Measurements from ENCODE around the gene REC114.
"Not testable (repeated sequence)": the region's sequence is repeated elsewhere in the genome, so short reads cannot be mapped to it uniquely, and the experiment has no call there.

DNA sequence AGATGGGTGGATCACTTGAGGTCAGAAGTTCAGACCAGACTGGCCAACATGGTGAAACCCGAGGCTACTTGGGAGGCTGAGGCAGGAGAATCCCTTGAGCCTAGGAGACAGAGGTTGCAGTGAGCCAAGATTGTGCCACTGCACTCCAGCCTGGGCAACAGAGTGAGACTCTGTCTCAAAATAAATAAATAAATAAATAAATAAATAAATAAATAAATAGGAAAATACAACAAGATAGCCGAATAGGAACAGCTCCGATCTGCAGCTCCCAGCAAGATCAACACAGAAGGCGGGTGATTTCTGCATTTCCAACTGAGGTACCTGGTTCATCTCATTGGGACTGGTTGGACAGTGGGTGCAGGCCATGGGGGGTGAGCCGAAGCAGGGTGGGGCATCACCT is 4.5 kb downstream of the REC114 start:
- TF ChIP-seq CEBPB (IDR thresholded peaks at IDR 0.05; ENCODE audit: borderline replicate concordance in 1 of 2, low read depth in 2 of 2, low read length in 2 of 2); CTCF (IDR thresholded peaks at IDR 0.05 in 2 of 3, conservative IDR thresholded peaks at IDR 0.05 in 1 of 3; ENCODE audit: control insufficient read depth in 2 of 3, extremely low read depth in 1 of 3, insufficient read depth in 1 of 3, low read depth in 3 of 3, low read length in 3 of 3); GABPA (IDR thresholded peaks at IDR 0.05; ENCODE audit: low read depth): not testable (repeated sequence)

Data from GM12878 (cell line).